A673 (cell line): ENCODE measurements around the gene MARCO. TPM values are rescaled to one million over a fixed set of nuclear protein-coding genes. Genes with fewer than 3 reads are reported as not detected.

Source experiments
- BruUV-seq: library from RNA; stranded (reverse); fragments of 400-500 nt; replicated peaks from 2 replicates; lab custom pipeline; 2021; lab: Mats Ljungman, UMichigan
- CTCF ChIA-PET: fragments of 300-600 bp; sonication (Branson Sonifier 250); formaldehyde crosslinking; loops from one replicate; lab custom pipeline; 2022; ENCODE audit warnings: antibody characterized with exemption; lab: Charles Lee
- POLR2A ChIA-PET: fragments of 300-600 bp; sonication (Branson Sonifier 250); formaldehyde crosslinking; loops from one replicate; lab custom pipeline; 2022; ENCODE audit warnings: antibody characterized with exemption; ENCODE audit not compliant: low non-redundant PET; lab: Charles Lee
- DNase-seq: peaks from one replicate; pipeline ENCODE4 v3.0.0-alpha.2; 2015; ENCODE audit warnings: low spot score
- H3K27ac ChIP-seq: fragments of 200-600 bp; sonication (generic); 2 replicates; pipeline ENCODE4 v1.5.1; 2016; ENCODE audit warnings: mixed run types, low read depth, mild to moderate bottlenecking, mixed read lengths, antibody characterized with exemption, low read length; ENCODE audit not compliant: poor library complexity, severe bottlenecking
- H3K27me3 ChIP-seq: fragments of 200-600 bp; sonication (generic); replicated peaks from 2 replicates; pipeline ENCODE4 v1.6.1; 2017; ENCODE audit warnings: mixed run types, low read depth, mild to moderate bottlenecking, mixed read lengths, antibody characterized with exemption, low read length; ENCODE audit not compliant: insufficient read depth, poor library complexity
- H3K36me3 ChIP-seq: fragments of 200-600 bp; sonication (generic); 2 replicates; pipeline ENCODE4 v1.6.1; 2016; ENCODE audit warnings: mixed run types, mild to moderate bottlenecking, mixed read lengths, antibody characterized with exemption, low read length; ENCODE audit not compliant: insufficient read depth, poor library complexity, severe bottlenecking
- H3K4me1 ChIP-seq: fragments of 200-600 bp; sonication (generic); 2 replicates; pipeline ENCODE4 v1.6.1; 2017; ENCODE audit warnings: mixed run types, mild to moderate bottlenecking, mixed read lengths, antibody characterized with exemption, low read length; ENCODE audit not compliant: insufficient read depth, poor library complexity, severe bottlenecking
- H3K4me3 ChIP-seq: fragments of 200-600 bp; sonication (generic); 2 replicates; pipeline ENCODE4 v1.5.1; 2016; ENCODE audit warnings: low read depth, mixed run types, mild to moderate bottlenecking, mixed read lengths, low read length; ENCODE audit not compliant: poor library complexity, severe bottlenecking
- H3K9me3 ChIP-seq: fragments of 200-600 bp; sonication (generic); 2 replicates; pipeline ENCODE4 v1.6.1; 2016; ENCODE audit warnings: mixed run types, low read depth, mild to moderate bottlenecking, mixed read lengths, antibody characterized with exemption, low read length; ENCODE audit not compliant: poor library complexity, severe bottlenecking
- EZH2 ChIP-seq: fragments of 200-600 bp; sonication (generic); IDR thresholded peaks from 2 replicates; pipeline ENCODE4 v1.6.1; 2017; ENCODE audit warnings: borderline replicate concordance, low read depth, mild to moderate bottlenecking, mixed read lengths, antibody characterized with exemption, low read length; ENCODE audit not compliant: poor library complexity, severe bottlenecking
- intact Hi-C: fragments of 100-400 bp; cut with micrococcal nuclease; formaldehyde crosslinking; loops from one replicate; pipeline ENCODE4 v1.10.0; 2022; ENCODE audit not compliant: unreplicated experiment
- total RNA-seq: library from RNA; stranded (reverse); gene quantifications from 2 replicates; pipeline ENCODE4 v1.2.3, GENCODE V29; 2021
- TF ChIP-seq, protein P1 (sequence below): fragments of 300-800, 200-600 bp; sonication (generic); conservative IDR thresholded peaks from 2 replicates; pipeline ENCODE4 v1.5.1; 2017; ENCODE audit warnings: low read depth, mild to moderate bottlenecking, antibody characterized with exemption, low read length, moderate library complexity, mixed read lengths

Gene MARCO
- total RNA-seq, 1 experiment from 2014 or later: not detected

DNA sequence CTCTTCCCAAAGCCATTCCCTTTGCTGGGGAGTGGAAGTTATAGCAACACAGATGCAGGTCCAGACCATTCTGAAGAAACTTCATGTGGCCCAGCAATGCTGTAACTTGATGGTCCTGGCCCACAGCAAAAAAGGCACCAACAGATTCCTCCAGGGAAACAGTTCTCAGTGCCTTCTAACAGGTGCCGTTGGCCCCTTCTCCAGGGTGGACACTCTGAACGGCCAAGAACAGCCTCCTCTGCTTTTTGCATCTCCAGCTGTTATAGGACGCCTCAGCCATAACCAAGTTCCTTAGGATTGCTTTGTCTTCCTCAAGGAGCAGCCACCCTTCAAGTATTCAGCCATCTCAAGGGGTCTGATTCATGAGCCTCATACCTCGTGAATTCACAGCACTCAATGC lies 38.0 kb downstream of the MARCO start:
- TF ChIP-seq, protein P1, sequence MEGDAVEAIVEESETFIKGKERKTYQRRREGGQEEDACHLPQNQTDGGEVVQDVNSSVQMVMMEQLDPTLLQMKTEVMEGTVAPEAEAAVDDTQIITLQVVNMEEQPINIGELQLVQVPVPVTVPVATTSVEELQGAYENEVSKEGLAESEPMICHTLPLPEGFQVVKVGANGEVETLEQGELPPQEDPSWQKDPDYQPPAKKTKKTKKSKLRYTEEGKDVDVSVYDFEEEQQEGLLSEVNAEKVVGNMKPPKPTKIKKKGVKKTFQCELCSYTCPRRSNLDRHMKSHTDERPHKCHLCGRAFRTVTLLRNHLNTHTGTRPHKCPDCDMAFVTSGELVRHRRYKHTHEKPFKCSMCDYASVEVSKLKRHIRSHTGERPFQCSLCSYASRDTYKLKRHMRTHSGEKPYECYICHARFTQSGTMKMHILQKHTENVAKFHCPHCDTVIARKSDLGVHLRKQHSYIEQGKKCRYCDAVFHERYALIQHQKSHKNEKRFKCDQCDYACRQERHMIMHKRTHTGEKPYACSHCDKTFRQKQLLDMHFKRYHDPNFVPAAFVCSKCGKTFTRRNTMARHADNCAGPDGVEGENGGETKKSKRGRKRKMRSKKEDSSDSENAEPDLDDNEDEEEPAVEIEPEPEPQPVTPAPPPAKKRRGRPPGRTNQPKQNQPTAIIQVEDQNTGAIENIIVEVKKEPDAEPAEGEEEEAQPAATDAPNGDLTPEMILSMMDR: no peak
- ChIA-PET CTCF (no interaction called here), POLR2A (no interaction called here)
- no peak for DNase-seq
- H3K27ac ChIP-seq: no peak overlapping the region
- intact Hi-C loops: no loop called here
- H3K4me3 ChIP-seq: no peak overlapping the region
- no peaks in the 10 kb centered on the region for H3K9me3 ChIP-seq
- BruUV-seq: no TSS peak
- H3K4me1 ChIP-seq: no peaks in the 10 kb centered on the region
- H3K27me3 ChIP-seq: peaks cover 3% of the 10 kb centered on the region
- H3K36me3 ChIP-seq: no peaks in the 10 kb centered on the region

DNA sequence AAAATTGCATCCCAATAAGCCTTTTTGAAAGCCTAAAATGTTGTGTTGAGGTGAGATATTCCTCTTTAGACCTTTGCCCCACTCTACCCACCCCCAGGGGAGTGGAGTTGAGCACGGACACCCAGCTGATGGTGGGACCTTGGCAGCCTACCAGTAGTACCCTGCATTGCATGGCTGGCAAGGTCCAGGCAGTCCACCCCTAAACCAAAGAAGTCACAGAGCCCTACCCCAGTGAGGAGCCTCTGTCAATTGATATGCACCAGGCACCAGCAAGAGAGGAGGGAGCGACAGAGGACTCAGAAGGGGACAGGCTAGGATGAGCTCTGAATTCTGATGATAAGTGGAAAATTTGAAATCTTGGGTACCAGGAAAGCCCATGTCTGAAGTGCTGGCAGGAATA lies 38.6 kb downstream of the MARCO start:
- no peaks in the 10 kb centered on the region for H3K4me1 ChIP-seq

GRCh38 chr2:118981632-118982031 lies 39.6 kb downstream of the MARCO start:
- Histone ChIP-seq H3K9me3 (no peaks in the 10 kb centered on the region), H3K4me1 (no peaks in the 10 kb centered on the region), H3K27ac (no peak overlapping the region), H3K36me3 (no peaks in the 10 kb centered on the region), H3K27me3 (peaks cover 14% of the 10 kb centered on the region), H3K4me3 (no peak overlapping the region)
- BruUV-seq: no TSS peak
- ChIA-PET CTCF (no interaction called here), POLR2A (no interaction called here)
- no peak for DNase-seq
- intact Hi-C loops: no loop called here
- TF ChIP-seq, protein P1: no peak
- TF ChIP-seq EZH2: no peak

More for the DNA sequence above, 38.6 kb downstream of the MARCO start:
- no peak overlapping the region for H3K4me3 ChIP-seq
- no peaks in the 10 kb centered on the region for H3K36me3 ChIP-seq
- ChIA-PET POLR2A (no interaction called here), CTCF (no interaction called here)
- intact Hi-C loops: no loop called here
- H3K9me3 ChIP-seq: no peaks in the 10 kb centered on the region
- H3K27me3 ChIP-seq: peaks cover 9% of the 10 kb centered on the region
- no TSS peak for BruUV-seq
- no peak for TF ChIP-seq EZH2
- TF ChIP-seq, protein P1: no peak
- DNase-seq: no peak
- H3K27ac ChIP-seq: no peak overlapping the region
